IMR-90 (cell line): ENCODE results near the gene TENM3. TPM values are rescaled to one million over a fixed set of nuclear protein-coding genes. Genes with fewer than 3 reads are reported as not detected.

ENCODE experiments used
- ATAC-seq: fragments of 200-7000 bp; cut with Tn5 transposase; 2 replicates; pipeline ENCODE4 v1.9.1; 2020; ENCODE audit warnings: low read depth, mild to moderate bottlenecking, moderate library complexity
- BruUV-seq: library from RNA; stranded (reverse); fragments of 400-500 nt; replicated peaks from 2 replicates; lab custom pipeline; 2021; lab: Mats Ljungman, UMichigan
- CTCF ChIA-PET: fragments of 300-600 bp; formaldehyde crosslinking; extraction: SDS; loops from one replicate; lab custom pipeline; 2021; ENCODE audit warnings: antibody characterized with exemption; lab: Yijun Ruan, JAX
- POLR2A ChIA-PET: fragments of 300-600 bp; sonication (Branson Sonifier 250); formaldehyde crosslinking; loops from one replicate; lab custom pipeline; 2022; ENCODE audit warnings: antibody characterized with exemption; ENCODE audit not compliant: unreplicated experiment; lab: Charles Lee
- DNase-seq: peaks from one replicate; pipeline ENCODE4 v3.0.0; 2013
- H2AFZ ChIP-seq: replicated peaks from 2 replicates; pipeline ENCODE3; 2013; ENCODE audit warnings: low read length, mild to moderate bottlenecking; ENCODE audit not compliant: poor library complexity
- H2AK5ac ChIP-seq: 2 replicates; pipeline ENCODE4 v1.6.1; 2013; ENCODE audit warnings: low read depth, low read length, inconsistent platforms
- H2AK9ac ChIP-seq: replicated peaks from 2 replicates; pipeline ENCODE3; 2013; ENCODE audit warnings: mild to moderate bottlenecking, low read depth, low read length, moderate library complexity; ENCODE audit not compliant: poor library complexity
- H2BK120ac ChIP-seq: 2 replicates; pipeline ENCODE4 v1.6.1; 2013; ENCODE audit warnings: low read depth, low read length, inconsistent platforms
- H2BK15ac ChIP-seq: 3 replicates; pipeline ENCODE4 v1.6.1; 2013; ENCODE audit warnings: low read depth, low read length, inconsistent platforms
- H2BK20ac ChIP-seq: 2 replicates; pipeline ENCODE4 v1.6.1; 2013; ENCODE audit warnings: low read depth, mild to moderate bottlenecking, inconsistent platforms, low read length, moderate library complexity
- H2BK5ac ChIP-seq: 2 replicates; pipeline ENCODE4 v1.6.1; 2013; ENCODE audit warnings: mild to moderate bottlenecking, low read depth, low read length, inconsistent platforms; ENCODE audit not compliant: poor library complexity, severe bottlenecking
- H3K14ac ChIP-seq: replicated peaks from 2 replicates; pipeline ENCODE4 v1.6.1; 2013; ENCODE audit warnings: low read depth, low read length, inconsistent platforms
- H3K18ac ChIP-seq: 2 replicates; pipeline ENCODE4 v1.6.1; 2013; ENCODE audit warnings: low read depth, low read length, control low read depth
- H3K23ac ChIP-seq: 2 replicates; pipeline ENCODE4 v1.6.1; 2013; ENCODE audit warnings: low read depth, low read length, inconsistent platforms
- H3K27ac ChIP-seq: 2 replicates; pipeline ENCODE4 v1.5.1; 2013; ENCODE audit warnings: mild to moderate bottlenecking, control low read depth, low read length; ENCODE audit not compliant: insufficient read depth
- H3K27me3 ChIP-seq: 2 replicates; pipeline ENCODE4 v1.6.1; 2013; ENCODE audit warnings: low read length; ENCODE audit not compliant: control insufficient read depth, insufficient read depth
- H3K36me3 ChIP-seq: 2 replicates; pipeline ENCODE4 v1.6.1; 2013; ENCODE audit warnings: low read length, mixed read lengths; ENCODE audit not compliant: control insufficient read depth, insufficient read depth
- H3K4ac ChIP-seq: 2 replicates; pipeline ENCODE4 v1.6.1; 2013; ENCODE audit warnings: low read depth, low read length, inconsistent platforms
- H3K4me1 ChIP-seq: 2 replicates; pipeline ENCODE4 v1.6.1; 2013; ENCODE audit warnings: low read length, mixed read lengths; ENCODE audit not compliant: control insufficient read depth, insufficient read depth
- H3K4me2 ChIP-seq: 2 replicates; pipeline ENCODE4 v1.6.1; 2013; ENCODE audit warnings: low read depth, mild to moderate bottlenecking, control low read depth, low read length, moderate library complexity
- H3K4me3 ChIP-seq: 2 replicates; pipeline ENCODE4 v1.5.1; 2013; ENCODE audit warnings: low read depth, mild to moderate bottlenecking, control low read depth, low read length, moderate library complexity; ENCODE audit not compliant: insufficient read depth
- H3K56ac ChIP-seq: 2 replicates; pipeline ENCODE4 v1.6.1; 2013; ENCODE audit warnings: low read length, inconsistent platforms; ENCODE audit not compliant: insufficient read depth; ENCODE audit errors: extremely low read depth
- H3K79me1 ChIP-seq, 2 experiments: 2 replicates each; pipeline ENCODE4 v1.6.1; 2013; ENCODE audit warnings: low read length in 2 of 2, inconsistent platforms in 1 of 2, low read depth in 1 of 2
- H3K9ac ChIP-seq: 2 replicates; pipeline ENCODE4 v1.6.1; 2013; ENCODE audit warnings: low read depth, low read length, control low read depth
- H3K9me1 ChIP-seq: 2 replicates; pipeline ENCODE4 v1.6.1; 2013; ENCODE audit warnings: low read length, inconsistent platforms; ENCODE audit not compliant: insufficient read depth
- H3K9me3 ChIP-seq: 2 replicates; pipeline ENCODE4 v1.6.1; 2013; ENCODE audit warnings: low read length; ENCODE audit not compliant: control insufficient read depth, insufficient read depth
- H4K20me1 ChIP-seq: 2 replicates; pipeline ENCODE4 v1.6.1; 2013; ENCODE audit warnings: low read length, inconsistent platforms; ENCODE audit not compliant: insufficient read depth
- H4K5ac ChIP-seq: 2 replicates; pipeline ENCODE4 v1.6.1; 2013; ENCODE audit warnings: mild to moderate bottlenecking, low read depth, low read length, control low read depth
- H4K8ac ChIP-seq, 2 experiments: 2 replicates each; pipeline ENCODE4 v1.6.1; 2013; ENCODE audit warnings: low read depth in 2 of 2, low read length in 2 of 2, control low read depth in 1 of 2, inconsistent platforms in 1 of 2
- H4K91ac ChIP-seq: 2 replicates; pipeline ENCODE4 v1.6.1; 2013; ENCODE audit warnings: low read depth, low read length, inconsistent platforms; ENCODE audit not compliant: insufficient read depth
- BHLHE40 ChIP-seq: fragments of 150-350 bp; IDR thresholded peaks from 2 replicates; pipeline ENCODE4 v1.6.1; 2016; ENCODE audit warnings: mild to moderate bottlenecking, low read depth, low read length
- CEBPB ChIP-seq: IDR thresholded peaks from 2 replicates; pipeline ENCODE4 v1.6.1; 2012; ENCODE audit warnings: low read depth, low read length, improper control_type of control experiment
- CHD1 ChIP-seq: IDR thresholded peaks from 2 replicates; pipeline ENCODE4 v1.6.1; 2012; ENCODE audit warnings: low read depth, low read length, improper control_type of control experiment
- MAFK ChIP-seq: IDR thresholded peaks from 2 replicates; pipeline ENCODE4 v1.6.1; 2012; ENCODE audit warnings: low read depth, low read length, improper control_type of control experiment
- MAZ ChIP-seq: IDR thresholded peaks from 2 replicates; pipeline ENCODE4 v1.6.1; 2012; ENCODE audit warnings: low read depth, mild to moderate bottlenecking, low read length, improper control_type of control experiment, moderate library complexity, borderline replicate concordance
- MXI1 ChIP-seq: IDR thresholded peaks from 2 replicates; pipeline ENCODE4 v1.6.1; 2012; ENCODE audit warnings: low read depth, mild to moderate bottlenecking, low read length, moderate library complexity, borderline replicate concordance
- NFE2L2 ChIP-seq: fragments of 150-350 bp; IDR thresholded peaks from 2 replicates; pipeline ENCODE4 v1.6.1; 2016; ENCODE audit warnings: low read depth, mild to moderate bottlenecking, low read length
- POLR2A ChIP-seq: IDR thresholded peaks from 2 replicates; pipeline ENCODE4 v1.6.1; 2012; ENCODE audit warnings: mild to moderate bottlenecking, low read depth, low read length
- RAD21 ChIP-seq: IDR thresholded peaks from 2 replicates; pipeline ENCODE4 v1.6.1; 2012; ENCODE audit warnings: low read length, improper control_type of control experiment
- RCOR1 ChIP-seq: IDR thresholded peaks from 2 replicates; pipeline ENCODE4 v1.6.1; 2012; ENCODE audit warnings: mild to moderate bottlenecking, low read length, improper control_type of control experiment; ENCODE audit not compliant: insufficient replicate concordance
- RFX5 ChIP-seq: IDR thresholded peaks from 2 replicates; pipeline ENCODE4 v1.8.0; 2012; ENCODE audit warnings: low read depth, mild to moderate bottlenecking, low read length, moderate library complexity
- SMC3 ChIP-seq: fragments of 150-350 bp; IDR thresholded peaks from 2 replicates; pipeline ENCODE4 v1.6.1; 2016; ENCODE audit warnings: low read depth, mild to moderate bottlenecking, antibody characterized with exemption, low read length, moderate library complexity
- USF2 ChIP-seq: fragments of 150-350 bp; IDR thresholded peaks from 2 replicates; pipeline ENCODE4 v1.6.1; 2017; ENCODE audit warnings: mild to moderate bottlenecking, antibody characterized with exemption, low read length, low read depth
- WGBS, 2 experiments: methylation state at CpG; one replicate each; pipeline versions ENCODE4 v1.1.5 to v1.1.7; 2013; ENCODE audit warnings: missing lambda C conversion rate in 2 of 2; ENCODE audit not compliant: insufficient read length in 1 of 2; ENCODE audit errors: extremely low coverage in 2 of 2; 5-methylcytosine and 5-hydroxymethylcytosine counted together
- dilution Hi-C: fragments of 300-500 bp; cut with HindIII; formaldehyde crosslinking; loops from one replicate; pipeline ENCODE4 v1.14.3; 2018; ENCODE audit warnings: low sequenced_read_pairs; ENCODE audit not compliant: unreplicated experiment
- in situ Hi-C: fragments of 300-500 bp; cut with MboI; formaldehyde crosslinking; loops from 3 replicates; pipeline ENCODE4 v1.14.3; 2019; ENCODE audit warnings: low sequenced_read_pairs, inconsistent platforms, mixed read lengths
- intact Hi-C: fragments of 100-400 bp; cut with micrococcal nuclease; formaldehyde crosslinking; loops from 2 replicates; pipeline ENCODE4 v1.10.0; 2022
- polyA plus RNA-seq, 3 experiments: library from polyadenylated mRNA; depleted of rRNA; stranded (reverse); fragments of >200 nt; gene quantifications; 2 replicates each; pipeline ENCODE4 v1.2.3, GENCODE V29; 2012; ENCODE audit warnings: low replicate concordance in 1 of 3
- total RNA-seq: library from RNA; depleted of rRNA; stranded (reverse); fragments of >200 nt; gene quantifications from 2 replicates; pipeline ENCODE4 v1.2.3, GENCODE V29; 2012
- TF ChIP-seq, protein P1 (sequence below): conservative IDR thresholded peaks from 2 replicates; pipeline ENCODE4 v1.5.1; 2012; ENCODE audit warnings: mild to moderate bottlenecking, low read depth, low read length, improper control_type of control experiment
- TF ChIP-seq, protein P2 (sequence below): fragments of 150-350 bp; IDR thresholded peaks from 2 replicates; pipeline ENCODE4 v1.6.1; 2016; ENCODE audit warnings: low read depth, mild to moderate bottlenecking, low read length, moderate library complexity, borderline replicate concordance

Gene TENM3
- total and polyA plus RNA-seq, 2 of the 4 experiments (the other 2 are of a cell fraction) = 29.9 to 173 TPM

GRCh38 chr4:182400081-182400480 lies 156.9 kb downstream of the TENM3 start:
- no peak overlapping the region for H3K18ac ChIP-seq

More at GRCh38 chr4:182400081-182400480, 156.9 kb downstream of the TENM3 start:
- H3K27me3 ChIP-seq = no peaks in the 10 kb centered on the region
- H4K5ac ChIP-seq = no peak overlapping the region
- H2AK5ac ChIP-seq = no peak overlapping the region
- CTCF ChIA-PET = interaction anchor here (0.6 to 1.1 kb wide), 2 partner anchors 525 to 799 kb away, joined by 3 read pairs; no protein-coding TSS in a partner anchor
- no TSS peak for BruUV-seq
- H3K56ac ChIP-seq = no peak overlapping the region
- ATAC-seq (no peak), DNase-seq (no peak)
- no peaks in the 10 kb centered on the region for H3K9me3 ChIP-seq
- H4K8ac ChIP-seq = no peak overlapping the region
- H2BK120ac ChIP-seq = no peak overlapping the region
- no peaks in the 10 kb centered on the region for H4K20me1 ChIP-seq
- H2BK5ac ChIP-seq = no peak overlapping the region
- H3K4me2 ChIP-seq = no peak overlapping the region
- no peak overlapping the region for H3K27ac ChIP-seq
- no peak overlapping the region for H2BK15ac ChIP-seq
- H3K23ac ChIP-seq = no peak overlapping the region
- no CpG with 5 or more reads among the region's 1 CpG for WGBS, 2 experiments
- in situ Hi-C loops = no loop called here
- dilution Hi-C loops = no loop called here
- TF ChIP-seq, protein P1, sequence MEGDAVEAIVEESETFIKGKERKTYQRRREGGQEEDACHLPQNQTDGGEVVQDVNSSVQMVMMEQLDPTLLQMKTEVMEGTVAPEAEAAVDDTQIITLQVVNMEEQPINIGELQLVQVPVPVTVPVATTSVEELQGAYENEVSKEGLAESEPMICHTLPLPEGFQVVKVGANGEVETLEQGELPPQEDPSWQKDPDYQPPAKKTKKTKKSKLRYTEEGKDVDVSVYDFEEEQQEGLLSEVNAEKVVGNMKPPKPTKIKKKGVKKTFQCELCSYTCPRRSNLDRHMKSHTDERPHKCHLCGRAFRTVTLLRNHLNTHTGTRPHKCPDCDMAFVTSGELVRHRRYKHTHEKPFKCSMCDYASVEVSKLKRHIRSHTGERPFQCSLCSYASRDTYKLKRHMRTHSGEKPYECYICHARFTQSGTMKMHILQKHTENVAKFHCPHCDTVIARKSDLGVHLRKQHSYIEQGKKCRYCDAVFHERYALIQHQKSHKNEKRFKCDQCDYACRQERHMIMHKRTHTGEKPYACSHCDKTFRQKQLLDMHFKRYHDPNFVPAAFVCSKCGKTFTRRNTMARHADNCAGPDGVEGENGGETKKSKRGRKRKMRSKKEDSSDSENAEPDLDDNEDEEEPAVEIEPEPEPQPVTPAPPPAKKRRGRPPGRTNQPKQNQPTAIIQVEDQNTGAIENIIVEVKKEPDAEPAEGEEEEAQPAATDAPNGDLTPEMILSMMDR = no peak
- TF ChIP-seq NFE2L2 = no peak
- TF ChIP-seq BHLHE40 = no peak
- TF ChIP-seq MAZ = no peak
- no peak for TF ChIP-seq MAFK
- TF ChIP-seq CEBPB = no peak
- TF ChIP-seq MXI1 = no peak
- no peak for TF ChIP-seq RAD21
- TF ChIP-seq, protein P2, sequence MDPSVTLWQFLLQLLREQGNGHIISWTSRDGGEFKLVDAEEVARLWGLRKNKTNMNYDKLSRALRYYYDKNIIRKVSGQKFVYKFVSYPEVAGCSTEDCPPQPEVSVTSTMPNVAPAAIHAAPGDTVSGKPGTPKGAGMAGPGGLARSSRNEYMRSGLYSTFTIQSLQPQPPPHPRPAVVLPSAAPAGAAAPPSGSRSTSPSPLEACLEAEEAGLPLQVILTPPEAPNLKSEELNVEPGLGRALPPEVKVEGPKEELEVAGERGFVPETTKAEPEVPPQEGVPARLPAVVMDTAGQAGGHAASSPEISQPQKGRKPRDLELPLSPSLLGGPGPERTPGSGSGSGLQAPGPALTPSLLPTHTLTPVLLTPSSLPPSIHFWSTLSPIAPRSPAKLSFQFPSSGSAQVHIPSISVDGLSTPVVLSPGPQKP = no peak
- no peak for TF ChIP-seq SMC3
- no peak for TF ChIP-seq USF2
- TF ChIP-seq CHD1 = no peak
- no peak for TF ChIP-seq RFX5
- TF ChIP-seq POLR2A = no peak
- no peak for TF ChIP-seq RCOR1
- H3K9me1 ChIP-seq = no peaks in the 10 kb centered on the region
- intact Hi-C loops = no loop called here
- H3K9ac ChIP-seq = no peak overlapping the region
- H3K14ac ChIP-seq = no peak overlapping the region
- no peak overlapping the region for H3K4ac ChIP-seq
- no peak overlapping the region for H2AK9ac ChIP-seq
- no peak overlapping the region for H4K91ac ChIP-seq
- POLR2A ChIA-PET = no interaction called here
- no peaks in the 10 kb centered on the region for H3K36me3 ChIP-seq
- no peak overlapping the region for H2AFZ ChIP-seq
- H3K4me3 ChIP-seq = no peak overlapping the region
- H3K4me1 ChIP-seq = no peaks in the 10 kb centered on the region
- H2BK20ac ChIP-seq = no peak overlapping the region
- no peaks in the 10 kb centered on the region for H3K79me1 ChIP-seq
